G401.6 (cell line): Measurements from ENCODE around the gene TAP1.
A peak's percentile ranks its signal among the peaks of the same experiment; 100 is the strongest.

ENCODE experiments used
- FAIRE-seq: peaks from 2 replicates; lab custom pipeline; 2012; peaks lifted over from hg19 to GRCh38; lab: Jason Lieb, UNC

TAP1 gene

DNA sequence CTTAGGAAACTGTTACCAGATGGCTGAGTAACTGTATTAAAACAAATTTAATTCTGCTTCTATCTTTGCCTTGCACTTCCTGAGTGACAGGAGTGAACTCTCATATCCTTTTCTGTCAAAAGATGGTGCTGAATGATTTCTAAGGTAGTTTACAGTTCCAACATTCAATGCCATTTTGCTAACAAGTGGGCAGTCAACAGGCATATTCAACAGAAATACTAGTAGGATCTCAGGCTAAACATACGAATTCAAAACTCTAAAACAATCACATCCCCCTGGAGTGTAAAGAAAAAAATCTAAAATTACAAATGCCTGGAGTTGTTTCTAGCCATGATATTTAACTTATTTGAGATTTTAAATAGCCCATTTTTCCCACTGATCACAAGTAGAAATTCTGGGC is 7.2 kb upstream of the TAP1 start:
- FAIRE-seq, result no peak

DNA sequence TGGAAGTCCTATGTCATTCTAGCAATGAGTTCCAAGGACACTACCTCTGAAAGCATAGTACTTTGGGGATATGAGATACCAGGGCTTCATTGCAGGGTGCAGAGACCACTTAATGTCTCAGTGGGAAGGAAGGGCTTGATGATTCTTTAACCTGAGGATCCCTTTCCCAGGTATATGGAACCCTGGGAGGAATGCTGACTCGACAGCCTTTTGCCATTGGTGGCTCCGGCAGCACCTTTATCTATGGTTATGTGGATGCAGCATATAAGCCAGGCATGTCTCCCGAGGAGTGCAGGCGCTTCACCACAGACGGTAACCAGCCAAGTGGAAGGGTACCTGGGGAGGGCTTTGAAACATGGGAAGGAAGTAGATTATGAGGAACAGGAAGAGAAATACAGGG is 4.7 kb upstream of the TAP1 start:
- FAIRE-seq, result no peak

DNA sequence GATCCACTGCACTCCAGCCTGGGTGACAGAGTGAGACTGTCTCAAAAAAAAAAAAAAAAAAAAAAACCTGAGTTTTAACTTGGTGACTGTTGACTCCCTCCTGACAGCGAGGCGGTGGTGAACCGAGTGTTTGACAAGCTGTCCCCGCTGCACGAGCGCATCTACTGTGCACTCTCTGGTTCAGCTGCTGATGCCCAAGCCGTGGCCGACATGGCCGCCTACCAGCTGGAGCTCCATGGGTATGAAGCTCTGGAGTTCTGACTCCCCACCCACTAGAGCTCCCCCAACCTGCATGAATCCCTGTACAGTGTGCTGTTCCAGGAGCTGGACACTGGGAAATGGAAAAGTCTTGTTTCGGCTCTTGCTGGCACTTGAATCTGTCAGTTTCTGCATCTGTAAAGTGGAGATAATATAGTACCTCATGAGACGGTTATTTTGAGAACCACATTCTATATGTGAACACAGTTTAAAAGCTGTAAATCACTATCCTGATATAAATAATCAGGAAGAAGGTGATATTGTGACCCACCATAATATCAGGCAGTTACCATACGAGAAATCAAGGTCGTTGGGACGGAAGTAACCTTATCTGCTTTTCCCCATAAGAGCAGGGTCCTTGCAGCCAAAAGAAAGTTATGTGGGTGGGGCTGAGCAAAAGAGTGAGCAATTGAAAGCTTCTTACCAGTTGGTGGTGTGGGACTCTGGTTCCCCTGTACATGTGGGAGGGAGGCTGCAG is 3.8 kb upstream of the TAP1 start:
- FAIRE-seq, result no peak

DNA sequence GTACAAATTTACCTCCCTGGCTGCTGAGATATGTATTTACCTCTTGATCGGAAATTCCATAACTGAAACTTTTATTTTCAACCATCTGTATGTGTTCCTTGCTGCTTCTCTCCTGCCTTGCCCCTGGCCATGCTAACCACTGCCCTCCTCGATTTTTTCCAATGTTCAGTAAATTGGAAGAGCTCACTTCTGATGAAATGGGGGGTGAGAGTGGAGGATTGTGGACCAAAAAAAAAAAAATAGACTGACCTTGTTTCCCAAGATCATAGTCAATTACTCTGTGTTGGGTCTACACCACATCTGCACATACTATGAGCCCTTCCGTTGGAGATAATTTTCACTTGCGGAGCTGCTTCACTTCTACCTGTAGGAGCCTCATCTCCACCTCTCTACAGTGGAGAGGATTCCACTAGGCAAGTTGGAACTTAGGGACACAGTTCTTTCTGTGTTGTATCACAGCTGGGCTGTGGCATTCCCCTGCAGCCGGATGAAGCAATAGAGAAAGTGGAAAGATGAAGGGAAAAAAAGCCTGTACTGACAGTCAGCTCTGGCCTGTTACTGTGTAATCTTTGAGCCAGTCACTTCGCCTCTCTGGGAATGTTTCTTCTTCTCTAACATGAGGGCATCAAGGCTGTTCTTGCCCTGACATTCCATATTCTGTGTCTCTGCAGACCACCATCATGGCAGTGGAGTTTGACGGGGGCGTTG is 2.1 kb upstream of the TAP1 start:
- FAIRE-seq, result no peak

DNA sequence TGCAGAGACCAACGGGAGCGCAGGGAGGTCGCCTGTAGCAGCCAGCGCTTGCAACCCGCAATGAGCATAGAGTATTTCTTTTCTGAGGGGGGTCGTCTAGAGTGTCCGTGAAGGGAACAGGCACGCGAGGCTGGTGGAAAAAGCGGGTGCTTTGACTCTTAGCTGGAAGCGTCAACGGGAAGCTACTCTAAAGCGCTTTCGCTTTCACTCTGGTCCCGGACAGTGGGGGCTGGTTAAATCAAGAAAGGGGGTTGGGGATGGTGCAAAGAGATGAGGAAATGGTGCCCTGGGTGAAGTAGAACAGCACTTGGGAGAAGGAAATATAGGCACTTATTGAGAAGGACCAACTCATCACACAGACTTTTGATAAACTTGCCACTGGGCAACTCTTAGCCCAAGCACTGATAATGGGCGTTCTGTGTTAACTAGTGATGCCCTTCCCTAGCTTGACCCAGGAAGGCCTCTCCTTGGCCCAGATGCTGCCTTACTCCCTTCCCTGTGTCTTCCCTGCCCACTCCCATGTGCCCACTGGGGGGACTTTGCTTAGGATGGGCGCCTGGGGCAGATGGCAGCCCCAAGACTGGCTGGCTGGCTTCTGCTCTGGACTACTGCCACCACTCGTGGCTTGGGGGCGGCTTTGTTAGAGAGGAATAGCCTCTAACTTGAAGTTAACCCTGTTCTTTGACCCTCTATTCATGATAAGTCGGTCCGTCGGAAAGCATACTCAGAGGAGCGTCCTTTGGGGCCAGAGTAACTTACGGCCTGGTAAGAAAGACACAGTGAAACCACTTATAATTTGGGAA is 1.1 kb upstream of the TAP1 start:
- no peak for FAIRE-seq

DNA sequence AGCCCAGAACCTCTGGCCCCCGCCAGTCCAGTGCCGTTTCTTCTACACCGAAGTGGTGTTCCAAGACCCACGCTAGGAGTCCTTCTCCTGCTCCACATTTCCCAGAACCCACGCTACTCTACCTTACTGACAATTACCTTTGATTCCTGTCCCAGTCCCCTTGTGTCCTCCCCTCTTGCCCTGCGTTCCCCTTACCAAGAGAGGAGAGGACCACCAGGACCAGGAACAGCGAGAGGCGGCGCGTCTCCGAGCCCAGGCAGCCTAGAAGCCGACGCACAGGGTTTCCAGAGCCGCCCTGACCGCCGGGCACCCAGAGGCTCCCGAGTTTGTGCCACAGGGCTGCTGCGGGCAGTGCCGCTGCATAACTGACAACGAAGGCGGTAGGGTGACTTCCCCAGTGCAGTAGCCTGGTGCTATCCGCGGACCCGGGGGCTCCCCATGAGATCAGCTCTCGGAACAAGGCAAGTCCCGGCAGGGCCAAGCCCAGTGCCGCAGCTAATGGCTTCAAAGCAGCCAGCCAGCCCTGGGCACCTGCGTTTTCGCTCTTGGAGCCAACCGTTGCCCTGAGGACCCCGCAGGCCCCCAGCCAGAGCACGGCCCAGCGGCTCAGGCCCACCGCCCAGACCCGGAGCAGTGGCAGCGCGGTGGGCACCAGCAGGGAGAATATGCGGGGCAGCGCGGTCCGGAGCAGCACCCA is 512 bp downstream of the TAP1 start:
- FAIRE-seq, result no peak

DNA sequence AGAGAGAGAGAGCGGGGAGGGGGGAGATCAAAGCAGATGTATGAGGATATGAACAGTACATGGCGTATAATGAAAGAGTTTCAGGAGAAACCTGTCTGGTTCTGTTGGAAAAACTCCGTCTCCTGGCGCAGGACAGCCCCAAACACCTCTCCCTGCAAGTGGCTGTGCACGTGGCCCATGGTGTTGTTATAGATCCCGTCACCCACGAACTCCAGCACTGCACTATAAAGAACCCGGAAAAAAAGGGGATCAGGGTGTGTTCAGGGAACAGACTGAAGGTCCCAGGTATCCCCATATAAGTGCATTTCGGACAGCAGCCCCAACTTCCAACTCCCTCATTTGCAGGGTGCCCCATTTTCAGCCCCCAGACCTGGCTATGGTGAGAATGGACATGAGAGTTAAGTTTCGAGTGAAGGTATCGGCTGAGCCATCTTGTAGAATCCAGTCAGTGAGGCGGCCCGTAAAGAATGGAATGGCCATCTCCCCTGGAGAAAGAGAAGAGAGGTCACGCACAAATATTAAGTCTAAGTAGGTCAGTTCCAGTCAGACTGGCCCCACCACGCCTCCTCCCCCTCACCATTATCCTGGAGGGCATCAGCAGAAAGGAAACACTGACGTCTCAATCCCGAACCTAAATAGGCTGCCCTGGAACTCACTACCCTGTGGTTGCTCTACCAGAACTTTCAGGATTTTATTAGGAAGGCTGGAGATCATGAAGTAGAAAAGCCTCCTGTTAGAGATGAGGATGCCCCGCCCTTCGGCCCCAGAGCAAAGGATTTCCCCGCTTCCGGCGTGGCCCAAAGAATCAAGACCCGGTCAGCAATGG is 1.3 kb downstream of the TAP1 start:
- FAIRE-seq, result no peak

DNA sequence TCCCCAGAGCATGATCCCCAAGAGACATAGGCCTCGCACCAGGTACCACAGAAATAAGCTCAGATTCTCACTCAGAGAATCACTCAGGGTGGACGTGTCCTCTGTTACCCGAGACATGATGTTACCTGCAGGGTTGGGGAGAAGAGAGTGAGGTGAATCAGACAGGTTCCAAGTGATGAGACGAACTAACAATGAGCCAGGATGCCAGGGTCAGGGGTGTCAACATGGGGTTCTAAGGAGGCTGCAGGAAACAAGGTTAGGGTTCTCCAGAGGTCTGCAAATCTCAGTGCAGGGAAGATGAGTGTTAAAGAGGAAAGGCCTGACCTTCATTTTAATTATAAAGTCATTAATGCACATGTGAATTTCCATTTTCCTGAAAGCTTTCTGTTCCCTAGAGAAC is 2.5 kb downstream of the TAP1 start:
- FAIRE-seq, result no peak

DNA sequence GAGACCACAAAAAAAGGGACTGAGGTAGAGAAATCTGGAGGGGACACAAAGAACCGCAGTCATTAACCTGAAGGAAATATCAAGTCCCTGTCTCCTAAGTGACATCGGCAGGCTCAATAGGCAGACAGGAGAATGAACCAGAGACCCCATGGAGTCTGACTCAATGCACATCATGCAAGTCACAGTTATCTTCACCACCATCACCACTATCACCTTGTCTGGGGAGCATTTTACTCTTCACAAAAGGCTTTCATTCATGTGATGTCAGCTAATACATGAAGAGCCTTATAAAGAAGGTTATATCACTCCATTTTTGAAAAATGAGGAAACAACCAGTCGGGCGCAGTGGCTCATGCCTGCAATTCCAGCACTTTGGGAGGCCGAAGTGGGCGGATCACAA is 4.4 kb downstream of the TAP1 start:
- no peak for FAIRE-seq

DNA sequence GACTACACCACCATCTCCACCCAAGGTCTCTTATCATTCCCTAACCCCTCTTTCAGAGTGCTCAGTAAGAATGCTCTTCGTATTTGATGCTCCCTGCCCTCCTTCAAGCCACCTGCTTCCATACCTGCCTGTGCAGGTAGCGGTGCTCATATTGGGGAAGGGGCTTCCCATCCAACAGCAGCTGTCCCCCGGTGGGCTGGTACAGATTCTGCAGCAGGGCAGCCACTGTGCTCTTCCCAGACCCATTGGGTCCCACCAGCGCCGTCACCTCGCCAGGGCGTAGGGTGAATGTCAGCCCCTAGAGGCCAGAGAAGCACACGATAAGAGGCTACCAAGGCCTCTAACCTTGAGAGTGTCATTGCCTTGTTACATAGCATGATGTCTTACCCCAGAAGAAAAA is 5.7 kb downstream of the TAP1 start:
- no peak for FAIRE-seq

DNA sequence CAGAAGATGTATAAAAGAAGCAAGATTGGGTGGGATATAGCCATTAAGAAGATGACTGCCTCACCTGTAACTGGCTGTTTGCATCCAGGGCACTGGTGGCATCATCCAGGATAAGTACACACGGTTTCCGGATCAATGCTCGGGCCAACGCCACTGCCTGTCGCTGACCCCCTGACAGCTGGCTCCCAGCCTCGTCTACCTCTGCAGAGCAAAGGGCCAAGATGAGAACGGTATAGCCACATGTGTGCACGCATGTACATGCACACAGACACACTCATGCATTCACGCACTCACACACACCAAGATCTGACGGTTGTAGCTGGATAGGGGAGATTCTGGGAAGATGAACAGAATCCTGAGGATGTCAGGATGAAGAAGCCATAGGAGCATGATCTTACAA is 6.5 kb downstream of the TAP1 start:
- no peak for FAIRE-seq

DNA sequence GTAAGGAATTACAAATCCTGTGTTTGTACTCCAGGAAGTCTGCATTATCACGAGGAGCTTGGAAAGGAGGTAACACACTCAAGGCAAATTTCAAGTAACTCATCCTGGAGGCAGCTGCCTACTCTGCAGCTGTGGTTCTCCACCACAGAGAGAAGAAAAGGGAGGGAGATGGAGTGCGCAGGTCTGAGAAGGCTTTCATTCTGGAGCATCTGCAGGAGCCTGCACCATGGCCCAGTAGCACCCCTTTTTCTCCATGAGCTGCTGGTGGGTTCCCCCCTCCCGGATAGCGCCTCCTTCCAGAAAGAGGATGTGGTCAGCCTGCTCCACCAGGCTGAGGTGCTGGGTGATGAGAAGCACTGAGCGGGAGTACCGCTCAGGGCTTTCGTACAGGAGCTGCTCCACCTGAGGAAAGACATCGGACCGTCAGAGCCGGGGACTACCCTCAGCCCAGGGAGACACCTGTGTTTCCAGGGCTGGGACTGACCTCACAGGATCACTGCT is 8.1 kb downstream of the TAP1 start:
- no peak for FAIRE-seq

DNA sequence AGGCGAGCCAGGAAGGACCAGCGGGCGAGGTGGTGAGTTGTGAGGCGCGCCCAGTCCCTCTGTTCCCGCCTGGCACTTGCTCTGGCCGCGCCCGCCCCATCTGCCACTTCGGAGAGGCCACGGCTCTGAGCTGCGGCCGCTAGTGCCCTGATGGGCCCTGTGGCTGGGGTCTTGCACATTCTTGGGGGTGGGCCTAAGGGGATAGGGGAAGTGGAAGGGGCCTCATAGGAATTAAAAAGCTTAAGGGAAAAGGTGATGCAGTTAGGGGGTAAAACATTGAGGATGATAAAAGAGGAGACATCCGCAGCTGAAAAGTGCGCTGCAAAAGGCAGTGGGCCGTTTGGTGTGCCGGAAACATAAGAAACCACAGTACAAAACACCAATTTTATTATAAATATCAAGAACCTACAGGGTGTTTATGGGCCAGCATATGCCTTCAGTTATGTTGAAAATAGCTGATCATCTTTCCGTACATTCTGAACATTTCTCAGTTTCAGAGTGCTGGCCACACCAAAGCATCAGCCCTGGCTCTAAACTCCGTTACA is 8.6 kb downstream of the TAP1 start:
- no peak for FAIRE-seq

DNA sequence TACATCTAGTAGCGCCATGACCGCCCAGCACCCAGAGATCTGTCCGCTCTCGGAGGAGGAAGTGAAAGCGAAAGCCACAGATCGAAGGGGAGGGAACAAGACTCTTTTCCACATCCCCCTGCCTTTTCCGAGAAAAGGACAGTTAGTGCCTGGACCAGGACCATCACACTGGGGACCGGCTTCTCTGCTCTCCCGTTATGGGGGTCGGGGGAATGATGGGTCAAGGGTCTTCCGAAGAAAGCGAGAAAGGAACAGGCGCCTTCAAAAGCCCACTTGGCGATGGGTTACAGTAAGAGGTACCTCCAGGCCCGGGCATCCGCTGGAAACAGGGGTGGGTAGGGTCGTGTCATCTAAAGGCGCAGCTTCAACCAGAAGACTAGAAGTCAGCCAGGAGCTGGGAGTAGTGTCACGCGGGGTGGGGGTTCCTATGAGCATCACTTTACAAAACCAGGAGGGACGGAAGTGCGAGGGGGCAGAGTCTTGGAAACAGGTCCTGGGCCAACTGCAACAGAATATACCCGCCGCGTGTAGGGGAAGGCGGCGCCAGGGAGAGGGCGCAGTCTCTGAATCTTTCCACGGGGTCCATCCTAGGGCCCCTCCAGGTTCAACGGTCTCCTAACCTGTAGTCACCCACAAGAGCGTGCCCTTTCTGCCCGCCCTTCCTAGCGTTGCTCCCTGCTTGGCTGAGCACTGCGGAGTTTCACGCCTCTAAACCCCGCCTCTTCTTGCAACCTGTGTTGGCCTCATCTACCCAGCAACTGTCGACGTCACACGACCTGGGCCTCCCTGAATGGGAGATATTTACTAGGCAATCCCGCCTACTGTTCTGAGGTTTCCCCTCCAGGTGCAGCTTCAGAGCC is 9.3 kb downstream of the TAP1 start, which contains the start of gene PSMB8:
TSS of gene PSMB8 (minus strand) at position 69 of the 860 bp plus-strand sequence. CDS start at position 18, 51 bp downstream.
- FAIRE-seq, result peak; percentile 66

DNA sequence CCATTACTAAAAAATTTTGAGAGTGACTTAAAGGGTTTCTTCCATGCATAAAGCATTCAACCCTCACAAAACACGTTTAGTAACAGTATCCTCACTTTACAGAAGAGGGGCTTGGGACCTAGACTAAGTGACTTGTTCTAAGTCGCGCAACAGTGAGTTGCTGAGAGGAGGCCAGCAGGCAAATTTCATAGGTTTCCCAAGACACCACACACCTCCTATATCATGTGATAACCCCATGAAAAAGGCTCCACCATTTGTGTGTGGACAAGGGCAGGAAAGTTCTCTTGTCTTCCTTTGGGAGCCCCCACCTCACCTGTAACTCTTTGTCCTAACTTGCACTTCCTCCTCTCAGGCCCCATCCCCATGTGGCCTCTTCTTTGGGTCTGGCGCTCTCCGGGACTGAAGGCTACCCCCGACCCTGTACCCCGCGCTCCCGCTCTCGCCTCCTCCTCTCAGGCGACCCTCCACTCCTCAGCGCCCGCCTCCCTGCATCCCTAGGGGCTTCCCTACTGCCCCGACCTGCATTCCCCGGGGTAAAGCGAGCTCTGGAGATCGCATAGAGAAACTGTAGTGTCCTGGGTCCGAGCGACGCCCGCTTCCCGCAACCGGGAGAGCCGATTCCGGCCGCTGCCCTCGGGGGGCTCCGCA is 10.0 kb downstream of the TAP1 start:
- FAIRE-seq, result no peak

DNA sequence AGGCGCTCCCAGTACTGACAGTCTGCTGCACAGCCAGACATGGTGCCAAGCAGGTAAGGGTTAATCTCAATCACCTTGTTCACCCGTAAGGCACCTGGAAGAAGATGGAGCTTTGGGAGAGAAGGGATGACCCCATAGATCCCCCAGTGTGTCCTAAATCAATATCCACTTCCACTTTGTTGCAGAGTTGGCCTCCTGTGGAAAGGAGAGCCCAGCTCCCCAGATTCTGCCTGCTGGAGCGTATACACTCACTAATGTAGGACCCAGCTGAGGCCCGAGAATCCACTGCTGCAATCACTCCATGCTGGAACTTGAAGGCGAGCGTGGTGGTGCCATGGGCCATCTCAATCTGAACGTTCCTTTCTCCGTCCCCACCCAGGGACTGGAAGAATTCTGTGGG is 10.8 kb downstream of the TAP1 start:
- no peak for FAIRE-seq

DNA sequence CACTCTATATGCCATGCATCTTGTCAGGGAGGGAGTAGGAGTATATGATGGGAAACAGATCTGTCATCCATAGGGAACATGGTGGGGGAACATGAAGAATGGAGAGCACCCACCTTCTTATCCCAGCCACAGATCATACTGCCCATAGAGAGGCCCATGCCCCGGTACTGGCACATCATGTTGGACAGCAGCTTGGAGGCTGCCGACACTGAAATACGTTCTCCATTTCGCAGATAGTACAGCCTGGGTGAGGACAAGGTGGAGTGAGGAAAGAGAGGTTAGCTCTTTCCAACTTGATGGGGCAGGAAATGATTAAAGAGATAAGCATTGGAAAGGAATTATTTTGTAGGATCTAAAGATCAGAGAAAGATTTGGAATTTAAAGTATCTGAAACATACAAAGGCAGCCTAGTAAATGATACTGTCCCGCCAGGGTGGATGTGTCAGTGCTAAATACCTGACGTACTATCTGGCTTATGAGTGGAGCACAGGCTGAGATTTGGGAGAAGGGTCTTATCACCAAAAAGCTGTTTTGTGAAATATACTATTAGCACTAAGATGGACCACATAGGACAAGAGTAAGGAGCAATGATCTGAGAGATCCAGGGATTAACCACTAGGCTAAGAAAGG is 11.4 kb downstream of the TAP1 start:
- no peak for FAIRE-seq

DNA sequence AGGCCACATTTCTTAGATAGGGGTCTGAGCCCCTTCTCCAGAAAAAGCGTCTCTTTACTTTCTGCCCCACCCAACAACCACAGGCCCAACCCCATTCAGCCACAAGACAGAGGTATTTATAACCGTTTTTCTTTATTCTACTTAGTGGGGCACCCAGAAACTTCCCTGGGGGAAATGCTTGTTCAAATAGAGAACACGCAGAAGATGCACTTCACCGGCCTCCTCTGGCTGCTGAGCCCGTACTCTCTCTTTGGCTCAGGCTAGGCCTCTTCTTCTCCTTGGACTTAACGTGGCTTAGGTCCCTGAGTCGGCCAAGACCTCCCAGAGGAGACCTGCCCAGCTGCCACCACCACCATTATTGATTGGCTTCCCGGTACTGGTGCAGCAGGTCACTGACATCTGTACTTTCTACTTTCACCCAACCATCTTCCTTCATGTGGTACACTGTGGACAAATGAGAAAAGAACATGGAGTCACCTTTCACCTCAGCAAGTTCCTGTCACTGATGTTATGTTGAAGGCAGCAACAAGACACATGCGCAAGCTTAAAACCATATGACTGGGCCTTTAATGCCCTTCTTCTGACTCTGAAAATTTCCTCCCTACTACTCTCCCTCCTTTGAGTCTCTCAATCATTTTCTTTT is 12.8 kb downstream of the TAP1 start:
- no peak for FAIRE-seq

DNA sequence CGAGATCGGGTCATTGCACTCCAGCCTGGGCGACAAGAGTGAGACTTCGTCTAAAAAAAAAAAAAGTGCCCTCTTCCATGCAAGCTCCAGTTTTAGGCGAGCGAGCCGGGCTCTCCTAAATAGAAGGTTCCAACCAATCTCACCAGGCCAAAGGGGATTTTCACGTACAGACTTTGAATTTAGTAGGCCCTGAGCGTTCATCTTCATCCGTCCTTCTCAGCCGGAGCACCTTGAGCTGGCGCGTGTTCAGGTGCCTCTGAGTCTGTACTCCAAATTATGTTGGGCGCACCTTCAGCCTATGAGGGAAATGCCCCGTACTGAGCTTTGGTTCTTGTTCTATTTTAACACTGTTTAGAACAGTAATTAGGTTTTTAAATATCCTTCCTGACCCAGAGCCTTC is 14.1 kb downstream of the TAP1 start:
- FAIRE-seq, result no peak
